ENCODE results near the gene KIFAP3. TPM values are rescaled to one million over a fixed set of nuclear protein-coding genes. Genes with fewer than 3 reads are reported as not detected.

KIFAP3 gene
- total RNA-seq, 1 experiment from 2014 or later, result 3.8 TPM

GRCh38 chr1:169874229-169874628 lies 200.3 kb downstream of the KIFAP3 start:
- H3K4me1 ChIP-seq (ENCODE audit: insufficient read depth, low read length), result no peaks in the 10 kb centered on the region
- no peaks in the 10 kb centered on the region for H3K23me2 ChIP-seq (ENCODE audit: insufficient read length, low read depth, low read length, poor library complexity, severe bottlenecking)
- no peak for DNase-seq
- peaks cover 20% of the 10 kb centered on the region in 2 experiments for H3K9me3 Mint-ChIP-seq
- H2AK5ac ChIP-seq (ENCODE audit: insufficient read length, low read length), result no peak overlapping the region
- no peak overlapping the region for H3K56ac ChIP-seq (ENCODE audit: insufficient read length, low read depth, low read length)
- H3K4me3 Mint-ChIP-seq, result no peak overlapping the region
- no peak overlapping the region for H4K8ac ChIP-seq (replicated peaks; ENCODE audit: insufficient read length, low read depth, low read length)
- H2BK20ac ChIP-seq (ENCODE audit: low read depth, low read length, poor library complexity, severe bottlenecking), result no peak overlapping the region
- no peak overlapping the region for H3K27ac ChIP-seq (ENCODE audit: insufficient read length, low read depth, low read length)
- H2BK15ac ChIP-seq (ENCODE audit: low read depth, low read length), result no peak overlapping the region
- H4K5ac ChIP-seq (ENCODE audit: insufficient read length, low read depth, low read length), result no peak overlapping the region
- H3K9ac ChIP-seq (ENCODE audit: extremely low read depth, insufficient read length, low read length), result no peak overlapping the region
- H3K79me2 ChIP-seq (ENCODE audit: insufficient read depth, low read length), result no peaks in the 10 kb centered on the region
- H3T11ph ChIP-seq (ENCODE audit: low read length), result no peak overlapping the region
- H3K4me2 ChIP-seq (ENCODE audit: insufficient read depth, insufficient read length, low read length), result no peak overlapping the region
- H3K18ac ChIP-seq (ENCODE audit: insufficient read length, low read depth, low read length), result no peak overlapping the region
- no peak overlapping the region for H2BK5ac ChIP-seq (ENCODE audit: insufficient read length, low read length)
- no peaks in the 10 kb centered on the region for H3K79me1 ChIP-seq (ENCODE audit: insufficient read depth, low read depth, low read length, poor library complexity, severe bottlenecking)
- peaks cover 51 to 72% (median 69%) of the 10 kb centered on the region in 3 experiments for H3K36me3 Mint-ChIP-seq (ENCODE audit: insufficient read depth in 1 of 3, low read depth in 3 of 3)
- no peaks in the 10 kb centered on the region for H4K20me1 ChIP-seq (ENCODE audit: control insufficient read depth, insufficient read depth, insufficient read length)
- H3K27me3 Mint-ChIP-seq (ENCODE audit: low read depth), result no peaks in the 10 kb centered on the region
- no peak overlapping the region for H2BK12ac ChIP-seq (ENCODE audit: insufficient read length, low read depth, low read length)
- H3K9me3 ChIP-seq (ENCODE audit: control insufficient read depth, low read depth, low read length), result peaks cover 9% of the 10 kb centered on the region
- TF ChIP-seq CTCF (conservative IDR thresholded peaks at IDR 0.05), result no peak
- H3K4me1 Mint-ChIP-seq, result no peaks in the 10 kb centered on the region
- no peak overlapping the region for H3K23ac ChIP-seq (ENCODE audit: insufficient read length, low read depth, low read length)
- no CpG with 5 or more reads among the region's 3 CpGs for WGBS (ENCODE audit: extremely low coverage, insufficient read length, low lambda C conversion rate)
- no peak overlapping the region; a peak in 1 of 7 replicates for H3K27ac Mint-ChIP-seq
- no peaks in the 10 kb centered on the region for H3K27me3 ChIP-seq (ENCODE audit: insufficient read depth, low read length)
- no peak overlapping the region for H3K4ac ChIP-seq (ENCODE audit: low read depth, low read length)
- no peak overlapping the region for H2AFZ ChIP-seq (ENCODE audit: low read length)
- no peak overlapping the region for H4K91ac ChIP-seq (ENCODE audit: insufficient read length, low read depth, low read length)
- no peak overlapping the region for H2BK120ac ChIP-seq (ENCODE audit: low read depth, low read length, poor library complexity, severe bottlenecking)
- H3K14ac ChIP-seq (ENCODE audit: insufficient read depth, low read length), result no peak overlapping the region

Measured in H9 (cell line).